NCI-H187 (cell line): ENCODE measurements around the gene AADAT.
"Not testable (repeated sequence)": the region's sequence is repeated elsewhere in the genome, so short reads cannot be mapped to it uniquely, and the experiment has no call there.

Experiments
- DNase-seq, 2 experiments: peaks; one replicate each; lab custom pipeline; 2025; lab: John Stamatoyannopoulos, UW

The AADAT gene

DNA sequence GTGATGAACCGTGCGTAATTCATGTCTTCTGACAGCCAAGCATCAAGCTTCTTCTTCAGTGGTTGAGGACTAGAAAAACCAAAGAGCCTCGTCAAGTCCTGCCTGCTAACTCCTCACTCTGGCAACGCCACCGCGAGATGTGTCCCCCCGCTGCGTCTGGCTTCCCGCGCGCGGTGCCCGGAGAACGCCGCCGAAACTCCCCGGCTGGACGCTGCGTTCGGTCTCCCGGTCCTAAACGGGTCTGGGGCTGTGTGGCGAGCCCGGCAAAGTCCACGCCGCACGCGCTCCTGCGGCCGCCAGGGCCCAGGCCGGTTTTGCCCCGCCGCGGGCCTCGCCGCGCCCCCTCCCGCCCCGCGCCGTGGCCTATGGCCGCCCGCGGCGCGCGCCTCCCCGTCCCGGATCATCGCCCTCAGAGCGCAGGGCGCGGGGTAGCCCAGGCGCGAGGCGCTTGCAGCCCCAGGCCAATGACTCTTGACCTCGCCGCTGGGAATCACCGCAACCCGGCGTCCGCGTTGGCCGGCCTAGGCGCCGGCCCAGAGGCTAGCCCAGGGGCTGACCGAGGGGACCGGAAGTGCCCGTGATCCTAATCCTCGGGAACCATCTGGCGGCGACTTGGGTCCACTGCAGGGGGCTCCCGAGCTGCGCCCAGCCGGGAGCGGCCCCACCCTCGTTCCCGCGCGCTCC lies at the start of gene AADAT:
Gene AADAT (minus strand): TSS at position 289 of the 684 bp plus-strand sequence. CDS start 266 bp downstream, at position 23.
- peak; percentile 7 to 16 for DNase-seq

DNA sequence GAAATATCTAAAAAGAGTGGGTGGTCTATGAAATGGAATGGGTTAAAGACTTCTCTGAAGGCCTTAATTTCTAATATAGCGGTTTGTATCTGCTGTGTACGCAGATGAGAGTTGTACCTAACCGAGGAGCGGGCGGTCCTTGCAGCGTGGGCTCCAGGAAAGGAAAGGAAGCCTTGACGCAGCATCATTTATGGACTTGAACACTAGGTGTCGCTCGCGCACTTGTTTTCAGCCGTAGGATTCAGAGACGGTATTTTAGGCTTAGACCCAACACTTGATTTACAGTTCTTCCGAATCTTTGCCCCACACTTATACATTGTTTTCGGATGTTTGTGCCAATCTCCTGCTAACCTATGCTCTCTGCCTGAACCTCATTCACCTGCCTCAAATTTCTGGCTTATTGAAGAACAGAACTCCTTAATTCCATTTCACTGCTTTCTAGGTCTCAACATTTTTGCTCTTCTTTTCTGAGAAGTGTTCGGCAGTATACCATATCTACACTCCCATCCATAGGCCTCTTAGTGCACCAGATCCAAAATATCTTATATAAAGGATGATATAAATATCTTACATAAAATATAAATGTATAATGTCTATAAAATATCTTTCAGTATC lies 48.9 kb upstream of the AADAT start:
- DNase-seq = peak in 1 of 2 experiments; percentile 1

- no peak for DNase-seq
Observed at GRCh38 chr4:170137927-170138326, 48.2 kb upstream of the AADAT start.

- no peak for DNase-seq
Observed at GRCh38 chr4:170137466-170137865, 47.7 kb upstream of the AADAT start.

DNA sequence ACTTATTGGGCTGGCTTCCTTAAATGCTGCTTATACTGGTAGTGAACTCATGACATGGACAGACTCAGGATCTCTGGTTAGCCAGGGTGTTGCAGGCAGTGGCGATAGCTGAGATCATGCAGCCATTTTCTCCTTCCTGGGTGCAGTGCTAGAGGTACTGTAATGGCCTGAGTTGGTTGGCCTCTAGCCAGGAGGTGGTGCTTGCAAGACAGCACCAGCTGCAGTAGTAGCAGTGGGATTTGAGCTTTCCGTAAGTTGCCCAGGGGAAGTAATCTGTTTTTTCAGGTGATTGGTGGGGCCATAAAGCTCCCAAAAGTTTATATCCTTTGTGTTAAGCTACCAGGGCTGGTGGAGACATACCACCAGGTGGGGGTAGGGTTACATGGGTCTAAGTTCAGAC lies 45.1 kb upstream of the AADAT start:
- DNase-seq = no peak

GRCh38 chr4:170128219-170128804 lies 38.6 kb upstream of the AADAT start:
- no peak for DNase-seq

- DNase-seq = no peak
Observed at GRCh38 chr4:170127758-170128157, 38.0 kb upstream of the AADAT start.

- DNase-seq = no peak
Observed at GRCh38 chr4:170124406-170124805, 34.6 kb upstream of the AADAT start.

DNA sequence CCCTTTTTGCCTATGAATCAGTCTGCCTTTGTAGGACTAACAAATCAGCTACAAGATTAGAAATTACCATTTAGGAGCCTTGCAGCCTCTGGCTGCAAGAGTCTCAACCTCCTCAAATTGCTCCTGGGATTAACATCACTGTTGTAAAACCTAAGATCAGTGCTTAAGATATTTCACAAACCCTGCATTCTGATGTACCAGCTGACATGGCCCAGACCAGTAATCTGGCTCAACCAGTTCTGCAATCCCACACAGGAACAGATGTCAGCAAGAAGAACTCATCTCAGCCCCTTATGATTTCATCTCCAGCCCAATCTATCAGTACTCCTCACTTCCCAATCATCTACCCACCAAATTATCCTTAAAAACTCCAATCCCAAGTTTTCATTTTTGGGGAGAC lies 32.5 kb upstream of the AADAT start:
- DNase-seq = no peak

DNA sequence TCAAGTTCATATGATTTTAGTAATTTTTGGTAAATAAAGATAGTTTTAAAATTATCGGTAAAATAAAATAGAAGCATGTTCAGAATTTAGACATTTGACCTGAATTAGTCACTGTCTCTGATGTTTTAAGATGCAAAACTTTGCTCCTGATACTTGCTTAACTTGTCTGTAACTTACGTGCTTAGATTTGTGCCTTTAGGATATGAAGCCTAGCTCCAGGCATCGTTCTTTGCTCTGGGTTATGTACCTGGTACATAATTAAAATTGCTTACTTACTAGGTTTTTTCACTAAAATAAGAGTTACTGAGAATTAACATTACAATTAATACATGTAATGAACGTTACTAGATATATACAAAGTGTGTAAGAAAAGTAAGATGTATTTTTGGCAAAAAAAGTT lies 24.9 kb upstream of the AADAT start:
- DNase-seq = no peak

DNA sequence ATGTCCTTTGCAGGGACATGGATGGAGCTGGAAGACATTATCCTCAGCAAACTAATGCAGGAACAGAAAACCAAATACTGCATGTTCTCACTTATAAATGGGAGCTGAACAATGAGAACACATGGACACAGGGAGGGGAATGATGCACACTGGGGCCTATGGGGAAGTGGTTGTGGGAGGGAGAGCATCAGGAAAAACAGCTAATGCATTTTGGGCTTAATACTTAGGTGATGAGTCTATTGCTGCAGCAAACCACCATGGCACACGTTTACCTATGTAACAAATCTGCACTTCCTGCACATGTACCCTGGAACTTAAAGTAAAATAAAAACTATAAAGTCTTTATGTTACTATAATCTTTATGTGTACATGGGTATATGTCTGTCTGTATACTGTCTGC lies 24.4 kb upstream of the AADAT start:
- DNase-seq = not testable (repeated sequence)

- no peak for DNase-seq
Observed at GRCh38 chr4:170111546-170111945, 21.8 kb upstream of the AADAT start.

DNA sequence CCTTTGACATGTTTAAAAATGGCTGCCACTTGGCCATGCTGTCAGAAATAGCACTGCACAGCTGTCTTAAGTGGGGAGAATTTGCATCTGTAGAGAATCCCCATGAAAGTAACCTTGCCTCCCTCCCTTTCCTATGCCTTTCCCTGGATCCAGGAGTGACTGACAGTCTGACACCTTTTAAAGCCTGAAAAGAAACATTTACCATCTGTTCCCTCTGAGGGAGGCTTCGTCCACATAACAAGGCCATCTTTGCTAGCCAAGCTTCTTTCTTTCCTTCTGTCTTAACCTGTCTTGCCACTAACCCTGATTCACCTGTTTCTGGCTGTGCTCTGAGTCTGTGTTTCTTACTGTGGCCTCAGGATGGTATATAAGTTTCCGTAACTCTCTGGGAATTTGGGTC lies 21.3 kb upstream of the AADAT start:
- no peak for DNase-seq

DNA sequence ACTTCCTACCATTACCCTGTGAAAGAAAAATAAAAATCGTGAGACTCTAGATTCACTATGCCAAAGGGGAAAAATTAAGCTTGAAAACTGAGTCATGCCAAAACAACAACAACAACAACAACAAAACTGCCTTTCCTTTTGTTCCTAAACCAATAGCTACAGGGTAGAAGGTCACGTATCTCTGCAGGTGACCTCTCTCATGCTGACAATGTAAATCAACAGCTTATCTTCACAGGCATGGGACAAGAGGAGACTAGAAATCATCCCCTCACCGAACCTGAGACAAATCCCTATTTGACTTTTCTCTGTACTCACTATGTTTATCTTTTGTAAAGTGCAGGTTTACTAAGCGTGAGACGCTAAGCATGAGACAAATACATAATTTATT lies 20.5 kb upstream of the AADAT start:
- DNase-seq = no peak

DNA sequence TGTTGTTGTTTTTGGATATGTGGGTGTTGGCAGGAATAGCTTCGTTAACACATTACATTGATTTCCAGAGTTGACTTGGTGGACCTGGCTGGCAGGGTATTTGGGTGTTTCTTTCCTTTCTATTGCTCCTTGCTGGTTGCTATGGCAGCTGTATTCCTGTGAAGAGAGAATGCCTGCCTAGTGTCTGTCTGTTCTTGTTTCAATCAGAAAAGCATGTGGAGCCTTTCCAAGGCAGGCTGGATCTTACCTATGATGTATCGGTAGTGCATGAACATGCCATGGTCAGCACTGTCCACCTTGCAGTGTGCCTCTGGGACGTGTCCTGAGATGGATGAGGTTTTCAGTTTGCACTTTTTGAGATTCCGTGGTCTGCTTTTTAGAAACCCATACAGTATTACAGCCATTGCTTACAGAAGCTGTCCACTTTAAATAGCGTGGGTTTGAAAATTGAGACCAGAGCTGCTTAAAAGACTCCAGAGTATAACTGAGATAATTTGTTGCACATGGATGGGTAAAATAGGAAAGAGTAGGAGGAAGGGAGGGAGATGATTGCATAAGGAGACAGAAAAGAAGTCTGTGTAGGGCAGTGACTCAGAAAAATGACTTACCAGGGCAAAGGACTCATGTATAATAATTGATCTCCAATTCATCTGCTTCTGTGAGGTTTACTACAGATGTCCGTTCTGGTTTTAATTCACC lies 20.0 kb upstream of the AADAT start:
- no peak for DNase-seq

DNA sequence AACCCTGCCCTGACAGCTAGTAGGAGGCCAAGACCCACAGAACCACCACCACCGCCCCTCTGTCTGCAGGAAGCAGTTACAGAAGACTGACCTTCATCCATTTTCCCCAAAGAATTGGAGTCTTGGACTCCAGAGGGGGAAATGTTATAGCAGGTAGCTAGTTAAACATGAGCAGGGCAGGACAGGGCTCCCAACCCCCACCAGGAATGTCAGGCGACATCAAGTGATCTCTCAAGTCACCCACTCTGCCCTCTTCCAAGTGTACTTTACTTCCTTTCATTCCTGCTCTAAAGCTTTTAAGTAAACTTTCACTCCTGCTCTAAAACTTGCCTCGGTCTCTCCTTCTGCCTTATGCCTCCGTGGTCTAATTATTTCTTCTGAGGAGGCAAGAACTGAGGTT lies 17.1 kb upstream of the AADAT start:
- DNase-seq = no peak

DNA sequence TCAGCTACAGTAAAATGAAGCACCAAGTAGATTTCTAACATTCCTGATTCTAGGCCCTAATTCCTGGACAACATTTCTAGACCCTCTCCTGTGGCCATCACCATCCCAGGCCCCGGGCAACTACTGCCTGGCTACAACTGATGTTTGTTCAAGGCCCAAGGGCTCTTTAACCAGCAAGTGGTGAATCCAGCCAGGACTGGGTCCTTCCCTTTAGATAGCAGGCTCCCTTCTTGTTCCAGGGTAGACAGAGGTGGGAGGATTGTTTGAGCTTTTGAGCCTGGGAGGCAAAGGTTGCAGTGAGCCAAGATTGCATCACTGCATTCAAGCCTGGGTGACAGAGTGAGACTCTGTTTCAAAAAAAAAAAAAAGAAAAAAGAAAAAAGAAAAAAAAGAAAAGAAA lies 12.7 kb upstream of the AADAT start:
- DNase-seq = no peak

GRCh38 chr4:170098171-170098570 lies 8.4 kb upstream of the AADAT start:
- not testable (repeated sequence) for DNase-seq

GRCh38 chr4:170097681-170098080 lies 7.9 kb upstream of the AADAT start:
- no peak for DNase-seq

DNA sequence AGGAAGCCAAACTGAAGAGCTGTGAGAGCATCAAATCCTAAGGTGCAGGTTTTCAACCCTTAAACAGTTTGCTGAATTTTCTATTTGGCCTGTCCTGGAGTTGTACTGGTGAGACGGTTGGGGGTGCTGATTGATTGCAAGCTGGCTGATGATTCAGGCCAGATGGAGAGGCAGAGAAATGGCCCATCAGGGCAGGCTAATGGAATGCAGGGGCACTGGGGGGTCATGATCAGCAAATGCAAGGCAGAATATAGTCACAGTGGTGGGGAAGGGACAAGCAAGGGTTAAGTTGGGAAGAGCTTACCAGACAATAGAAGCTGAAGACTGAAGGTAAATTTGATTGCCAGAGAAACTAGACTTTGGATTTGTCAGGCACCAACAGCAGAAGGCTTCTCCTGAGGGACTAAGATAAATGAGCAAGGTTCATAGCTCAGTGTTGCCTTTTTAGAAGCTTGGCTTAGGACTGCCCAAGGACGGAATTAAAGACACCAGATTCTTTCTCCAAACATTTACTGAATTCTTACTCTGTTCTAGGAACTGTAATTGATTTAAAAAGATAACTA lies 4.3 kb upstream of the AADAT start:
- DNase-seq = no peak

GRCh38 chr4:170091069-170091696 lies 1.4 kb upstream of the AADAT start:
- no peak for DNase-seq
